HCT116 (cell line): ENCODE data around the gene NAT8. TPM values are rescaled to one million over a fixed set of nuclear protein-coding genes. Genes with fewer than 3 reads are reported as not detected.

Experiments
- ATAC-seq: fragments of 200-7000 bp; cut with Tn5 transposase; 2 replicates; pipeline ENCODE4 v1.9.1; 2020; ENCODE audit warnings: mild to moderate bottlenecking, moderate library complexity
- BruUV-seq: library from RNA; stranded (reverse); fragments of 400-500 nt; replicated peaks from 2 replicates; lab custom pipeline; 2021; lab: Mats Ljungman, UMichigan
- CTCF ChIA-PET: fragments of 300-600 bp; sonication (Branson Sonifier 250); formaldehyde crosslinking; loops from one replicate; lab custom pipeline; 2021; ENCODE audit warnings: antibody characterized with exemption; lab: Charles Lee
- POLR2A ChIA-PET: fragments of 300-600, 350-600 bp; sonication (Branson Sonifier 250); formaldehyde crosslinking; loops from one replicate; lab custom pipeline; 2021; ENCODE audit warnings: antibody characterized with exemption; lab: Charles Lee
- RAD21 ChIA-PET, 2 experiments: fragments of 300-600 bp; sonication (Branson Sonifier 250); formaldehyde crosslinking; loops; one replicate each; lab custom pipeline; 2023; ENCODE audit warnings: low total read pairs in 2 of 2; ENCODE audit not compliant: uncharacterized antibody in 2 of 2, unreplicated experiment in 2 of 2, low non-redundant PET in 1 of 2; lab: Charles Lee
- DNase-seq: peaks from one replicate; pipeline ENCODE4 v3.0.0-alpha.2; 2010; ENCODE audit warnings: low read depth, low spot score
- H2AFZ ChIP-seq: fragments of 200-600 bp; shearing (Covaris generic), sonication (generic); 2 replicates; pipeline ENCODE4 v1.6.1; 2017; ENCODE audit warnings: low read depth, mixed run types, mixed read lengths, antibody characterized with exemption, low read length; ENCODE audit not compliant: poor library complexity, severe bottlenecking
- H3K27ac ChIP-seq: 2 replicates; pipeline ENCODE4 v1.5.1; 2012; ENCODE audit warnings: low read depth, low read length
- H3K27me3 ChIP-seq: fragments of 200-600 bp; sonication (generic); 2 replicates; pipeline ENCODE4 v1.6.1; 2016; ENCODE audit warnings: mixed run types, low read length, mixed read lengths; ENCODE audit not compliant: insufficient read depth
- H3K36me3 ChIP-seq, 2 experiments: fragments of 200-500 bp in 1 of 2; fragments of 200-600 bp in 1 of 2; sonication (Bioruptor generic) in 1 of 2; sonication (generic) in 1 of 2; 2 replicates each; pipeline versions ENCODE4 v1.5.1 to v1.6.1; 2014 to 2016; ENCODE audit warnings: low read length in 2 of 2, inconsistent platforms in 1 of 2, mixed read lengths in 1 of 2, mixed run types in 1 of 2; ENCODE audit not compliant: insufficient read depth in 2 of 2, control insufficient read depth in 1 of 2
- H3K4me1 ChIP-seq, 2 experiments: fragments of 200-600 bp in 1 of 2; sonication (generic) in 1 of 2; 2 replicates each; pipeline versions ENCODE4 v1.5.1 to v1.6.1; 2012 to 2017; ENCODE audit warnings: low read length in 2 of 2, inconsistent platforms in 1 of 2, mild to moderate bottlenecking in 1 of 2, mixed read lengths in 1 of 2, mixed run types in 1 of 2, moderate library complexity in 1 of 2; ENCODE audit not compliant: insufficient read depth in 2 of 2, control insufficient read depth in 1 of 2
- H3K4me2 ChIP-seq: fragments of 200-600 bp; sonication (generic); 2 replicates; pipeline ENCODE4 v1.6.1; 2017; ENCODE audit warnings: mixed run types, low read length, mixed read lengths
- H3K4me3 ChIP-seq, 2 experiments: fragments of 200-600 bp in 1 of 2; sonication (generic) in 1 of 2; replicated peaks in 1 of 2; 2 replicates each; pipeline ENCODE4 v1.5.1; 2011 to 2016; ENCODE audit warnings: low read length in 2 of 2, control low read depth in 1 of 2, low read depth in 1 of 2, mild to moderate bottlenecking in 1 of 2, mixed read lengths in 1 of 2, mixed run types in 1 of 2
- H3K79me2 ChIP-seq: fragments of 200-600 bp; sonication (generic); 2 replicates; pipeline ENCODE4 v1.6.1; 2017; ENCODE audit warnings: mild to moderate bottlenecking, mixed run types, low read length, moderate library complexity, mixed read lengths; ENCODE audit not compliant: insufficient read depth
- H3K9ac ChIP-seq: fragments of 200-600 bp; sonication (generic); 2 replicates; pipeline ENCODE4 v1.6.1; 2016; ENCODE audit warnings: low read length, mixed read lengths
- H3K9me2 ChIP-seq: fragments of 200-600 bp; sonication (generic), shearing (Covaris generic); 2 replicates; pipeline ENCODE4 v1.6.1; 2017; ENCODE audit warnings: mixed run types, mild to moderate bottlenecking, moderate library complexity; ENCODE audit not compliant: insufficient read depth
- H3K9me3 ChIP-seq, 2 experiments: fragments of 200-500 bp in 1 of 2; fragments of 200-600 bp in 1 of 2; sonication (Bioruptor generic) in 1 of 2; sonication (generic) in 1 of 2; 2 replicates each; pipeline ENCODE4 v1.6.1; 2014 to 2017; ENCODE audit warnings: low read length in 2 of 2, mixed read lengths in 2 of 2, inconsistent platforms in 1 of 2, low read depth in 1 of 2, mild to moderate bottlenecking in 1 of 2, mixed run types in 1 of 2, moderate library complexity in 1 of 2; ENCODE audit not compliant: control insufficient read depth in 1 of 2, insufficient read depth in 1 of 2
- H4K20me1 ChIP-seq: fragments of 200-600 bp; sonication (generic), shearing (Covaris generic); 2 replicates; pipeline ENCODE4 v1.6.1; 2017; ENCODE audit warnings: mixed run types, mild to moderate bottlenecking, moderate library complexity; ENCODE audit not compliant: insufficient read depth
- ATF3 ChIP-seq: IDR thresholded peaks from 2 replicates; pipeline ENCODE4 v1.6.1; 2012
- CBX3 ChIP-seq: IDR thresholded peaks from 2 replicates; pipeline ENCODE4 v1.6.1; 2012; ENCODE audit warnings: low read depth
- CEBPB ChIP-seq: IDR thresholded peaks from 2 replicates; pipeline ENCODE4 v1.6.1; 2012; ENCODE audit warnings: low read depth
- CTCF ChIP-seq, 3 experiments: fragments of 200-600 bp in 1 of 3; sonication (generic) in 1 of 3; IDR thresholded peaks in 2 of 3; conservative IDR thresholded peaks in 1 of 3; 2 replicates each; pipeline ENCODE4 v1.5.1; 2012 to 2017; ENCODE audit warnings: low read depth in 2 of 3, low read length in 2 of 3, antibody characterized with exemption in 1 of 3, borderline replicate concordance in 1 of 3, control low read depth in 1 of 3, mild to moderate bottlenecking in 1 of 3, mixed read lengths in 1 of 3, mixed run types in 1 of 3, moderate library complexity in 1 of 3; ENCODE audit not compliant: insufficient read depth in 1 of 3
- ELF1 ChIP-seq: IDR thresholded peaks from 2 replicates; pipeline ENCODE4 v1.6.1; 2012; ENCODE audit warnings: low read depth, borderline replicate concordance
- EZH2 ChIP-seq: fragments of 200-600 bp; sonication (generic); IDR thresholded peaks from 2 replicates; pipeline ENCODE4 v1.6.1; 2017; ENCODE audit warnings: antibody characterized with exemption, mixed run types
- EZH2phosphoT487 ChIP-seq: fragments of 200-600 bp; IDR thresholded peaks from 2 replicates; pipeline ENCODE4 v1.6.1; 2018; ENCODE audit warnings: antibody characterized with exemption, borderline replicate concordance
- FOSL1 ChIP-seq: IDR thresholded peaks from 2 replicates; pipeline ENCODE4 v1.6.1; 2012; ENCODE audit warnings: low read depth
- JUND ChIP-seq: IDR thresholded peaks from 2 replicates; pipeline ENCODE4 v1.6.1; 2012
- MAX ChIP-seq: IDR thresholded peaks from 2 replicates; pipeline ENCODE4 v1.6.1; 2012
- POLR2A ChIP-seq: IDR thresholded peaks from 2 replicates; pipeline ENCODE4 v1.7.0; 2011; ENCODE audit warnings: borderline replicate concordance; ENCODE audit not compliant: insufficient read depth, insufficient read length; ENCODE audit errors: extremely low read depth
- POLR2AphosphoS5 ChIP-seq: IDR thresholded peaks from 2 replicates; pipeline ENCODE4 v1.6.1; 2011; ENCODE audit warnings: mild to moderate bottlenecking, low read depth, low read length, moderate library complexity
- RAD21 ChIP-seq: IDR thresholded peaks from 2 replicates; pipeline ENCODE4 v1.6.1; 2012; ENCODE audit warnings: low read depth, mild to moderate bottlenecking
- REST ChIP-seq: IDR thresholded peaks from 2 replicates; pipeline ENCODE4 v1.6.1; 2012; ENCODE audit warnings: low read depth
- SIN3A ChIP-seq: IDR thresholded peaks from 2 replicates; pipeline ENCODE4 v1.6.1; 2012; ENCODE audit warnings: low read depth
- SRF ChIP-seq: IDR thresholded peaks from 2 replicates; pipeline ENCODE4 v1.6.1; 2012; ENCODE audit warnings: low read depth
- TCF7L2 ChIP-seq: IDR thresholded peaks from 2 replicates; pipeline ENCODE4 v1.7.0; 2011; ENCODE audit warnings: borderline replicate concordance, inconsistent platforms; ENCODE audit not compliant: insufficient read depth, insufficient read length; ENCODE audit errors: extremely low read depth
- YY1 ChIP-seq: IDR thresholded peaks from 2 replicates; pipeline ENCODE4 v1.6.1; 2011; ENCODE audit warnings: low read length, low read depth, moderate library complexity, mild to moderate bottlenecking; ENCODE audit not compliant: insufficient replicate concordance; ENCODE audit errors: extremely low read depth
- ZBTB33 ChIP-seq: IDR thresholded peaks from 2 replicates; pipeline ENCODE4 v1.6.1; 2011; ENCODE audit warnings: mild to moderate bottlenecking, low read length, moderate library complexity; ENCODE audit not compliant: insufficient replicate concordance; ENCODE audit errors: extremely low read depth
- ZFX ChIP-seq: fragments of 450-650 bp; IDR thresholded peaks from 2 replicates; pipeline ENCODE4 v1.6.1; 2017
- intact Hi-C: fragments of 100-400 bp; cut with micrococcal nuclease; formaldehyde crosslinking; loops from 2 replicates; pipeline ENCODE4 v1.10.0; 2022
- total RNA-seq: library from RNA; stranded (reverse); gene quantifications from one replicate; pipeline ENCODE4 v1.2.1, GENCODE V29; 2021; ENCODE audit not compliant: unreplicated experiment

The NAT8 gene
- total RNA-seq, 1 experiment from 2014 or later: not detected

- Histone ChIP-seq H3K9ac (no peak overlapping the region), H3K4me2 (no peak overlapping the region), H3K4me1 (peaks cover 0 to 3% of the 10 kb centered on the region in 2 experiments; a peak in 1 of 4 replicates), H3K4me3 (no peak overlapping the region), H3K9me3 (peaks cover 0 to 4% of the 10 kb centered on the region in 2 experiments; a peak in 1 of 4 replicates), H3K36me3 (no peaks in the 10 kb centered on the region), H4K20me1 (no peaks in the 10 kb centered on the region), H3K79me2 (no peaks in the 10 kb centered on the region), H3K27me3 (no peaks in the 10 kb centered on the region), H3K9me2 (no peaks in the 10 kb centered on the region), H3K27ac (no peak overlapping the region), H2AFZ (no peak overlapping the region)
- BruUV-seq: no TSS peak
- CTCF ChIA-PET: no interaction called here
- POLR2A ChIA-PET: no interaction called here
- intact Hi-C loops: no loop called here
- DNase-seq (no peak), ATAC-seq (no peak)
- RAD21 ChIA-PET: no interaction called here
- TF ChIP-seq CTCF (IDR thresholded peaks at IDR 0.05 in 2 of 3, conservative IDR thresholded peaks at IDR 0.05 in 1 of 3; ENCODE audit: borderline replicate concordance in 1 of 3, insufficient read depth in 1 of 3, low read depth in 2 of 3, low read length in 2 of 3) (no peak), JUND (no peak), SRF (no peak), ZFX (no peak), SIN3A (no peak), MAX (no peak), REST (no peak), POLR2AphosphoS5 (no peak), FOSL1 (no peak), EZH2 (no peak), ELF1 (no peak), ATF3 (no peak), ZBTB33 (no peak), TCF7L2 (no peak), CBX3 (no peak), YY1 (no peak), CEBPB (no peak), RAD21 (no peak), EZH2phosphoT487 (no peak), POLR2A (no peak)
Observed at GRCh38 chr2:73640511-73640911, 1.7 kb downstream of the NAT8 start.
